ENCODE data around the gene RBMS2. TPM values are rescaled to one million over a fixed set of nuclear protein-coding genes. Genes with fewer than 3 reads are reported as not detected.

Gene RBMS2
- total RNA-seq, 1 experiment from 2014 or later, result 40.8 TPM

DNA sequence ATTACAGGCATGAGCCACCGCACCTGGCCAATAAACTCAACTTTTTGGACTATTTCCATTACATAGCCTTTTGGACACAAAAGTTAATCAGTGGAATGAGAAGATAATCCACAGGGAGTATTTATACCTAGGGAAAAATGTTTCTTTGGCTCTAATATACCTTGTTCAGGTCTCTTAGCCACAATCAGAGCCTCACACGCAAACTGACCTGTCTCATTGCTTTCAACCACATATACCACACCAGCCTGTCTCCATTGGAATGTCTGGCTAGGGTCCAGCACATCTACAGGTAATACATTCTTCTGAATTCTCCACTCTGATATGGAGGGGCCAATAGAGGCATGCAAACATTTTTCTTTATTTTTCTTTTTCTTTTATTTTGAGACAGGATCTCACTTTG, 3.8 kb upstream of the RBMS2 start:
- H3K27ac ChIP-seq (ENCODE audit: low read depth, low read length), result peak overlapping the region; percentile 59
- H4K20me1 ChIP-seq (ENCODE audit: insufficient read depth), result no peaks in the 10 kb centered on the region
- H3K4me1 ChIP-seq (ENCODE audit: control insufficient read depth in 1 of 2, insufficient read depth in 2 of 2, low read length in 2 of 2), result peaks cover 30 to 56% of the 10 kb centered on the region in 2 experiments
- H3K79me2 ChIP-seq (ENCODE audit: insufficient read depth, low read length), result peaks cover 9% of the 10 kb centered on the region
- ChIA-PET POLR2A (interaction anchor here (0.6 to 1.2 kb wide), 2 partner anchors 119 to 201 kb away, joined by 3 to 5 read pairs; no protein-coding TSS in a partner anchor), CTCF (interaction anchor here (3.6 kb wide), 1 partner anchor 119 kb away, joined by 15 read pairs; no protein-coding TSS in a partner anchor), RAD21 (ENCODE audit: low non-redundant PET in 1 of 2, low total read pairs in 2 of 2, uncharacterized antibody in 2 of 2, unreplicated experiment in 2 of 2) (no interaction called here)
- H2AFZ ChIP-seq (ENCODE audit: low read depth, low read length, poor library complexity, severe bottlenecking), result peak overlapping the region; percentile 47
- H3K9ac ChIP-seq (ENCODE audit: low read length), result peak overlapping the region; percentile 48; the same call in 1 of the 2 replicates
- H3K9me2 ChIP-seq (ENCODE audit: insufficient read depth), result no peaks in the 10 kb centered on the region
- DNase-seq (ENCODE audit: low read depth, low spot score) (peak; percentile 42), ATAC-seq (peak; percentile 49)
- intact Hi-C loops (cut with micrococcal nuclease), result no loop called here
- no peaks in the 10 kb centered on the region for H3K27me3 ChIP-seq (ENCODE audit: insufficient read depth, low read length)
- no TSS peak for BruUV-seq (replicated peaks)
- TF ChIP-seq SRF (IDR thresholded peaks at IDR 0.05; ENCODE audit: low read depth) (no peak), ZFX (IDR thresholded peaks at IDR 0.05) (no peak), EGR1 (IDR thresholded peaks at IDR 0.05; ENCODE audit: low read depth) (no peak), POLR2AphosphoS5 (IDR thresholded peaks at IDR 0.05; ENCODE audit: low read depth, low read length) (no peak), EZH2 (IDR thresholded peaks at IDR 0.05) (no peak), CEBPB (IDR thresholded peaks at IDR 0.05; ENCODE audit: low read depth) (no peak), RAD21 (IDR thresholded peaks at IDR 0.05; ENCODE audit: low read depth) (no peak), ZNF274 (IDR thresholded peaks at IDR 0.05; ENCODE audit: low read depth, low read length) (no peak), EZH2phosphoT487 (IDR thresholded peaks at IDR 0.05; ENCODE audit: borderline replicate concordance) (no peak), CBX3 (IDR thresholded peaks at IDR 0.05; ENCODE audit: low read depth) (no peak), POLR2A (IDR thresholded peaks at IDR 0.05; ENCODE audit: borderline replicate concordance, extremely low read depth, insufficient read depth, insufficient read length) (no peak), TCF7L2 (IDR thresholded peaks at IDR 0.05; ENCODE audit: borderline replicate concordance, extremely low read depth, insufficient read depth, insufficient read length) (no peak), SP1 (IDR thresholded peaks at IDR 0.05; ENCODE audit: low read depth) (no peak), SIN3A (IDR thresholded peaks at IDR 0.05; ENCODE audit: low read depth) (no peak)
- TF ChIP-seq, protein P1, sequence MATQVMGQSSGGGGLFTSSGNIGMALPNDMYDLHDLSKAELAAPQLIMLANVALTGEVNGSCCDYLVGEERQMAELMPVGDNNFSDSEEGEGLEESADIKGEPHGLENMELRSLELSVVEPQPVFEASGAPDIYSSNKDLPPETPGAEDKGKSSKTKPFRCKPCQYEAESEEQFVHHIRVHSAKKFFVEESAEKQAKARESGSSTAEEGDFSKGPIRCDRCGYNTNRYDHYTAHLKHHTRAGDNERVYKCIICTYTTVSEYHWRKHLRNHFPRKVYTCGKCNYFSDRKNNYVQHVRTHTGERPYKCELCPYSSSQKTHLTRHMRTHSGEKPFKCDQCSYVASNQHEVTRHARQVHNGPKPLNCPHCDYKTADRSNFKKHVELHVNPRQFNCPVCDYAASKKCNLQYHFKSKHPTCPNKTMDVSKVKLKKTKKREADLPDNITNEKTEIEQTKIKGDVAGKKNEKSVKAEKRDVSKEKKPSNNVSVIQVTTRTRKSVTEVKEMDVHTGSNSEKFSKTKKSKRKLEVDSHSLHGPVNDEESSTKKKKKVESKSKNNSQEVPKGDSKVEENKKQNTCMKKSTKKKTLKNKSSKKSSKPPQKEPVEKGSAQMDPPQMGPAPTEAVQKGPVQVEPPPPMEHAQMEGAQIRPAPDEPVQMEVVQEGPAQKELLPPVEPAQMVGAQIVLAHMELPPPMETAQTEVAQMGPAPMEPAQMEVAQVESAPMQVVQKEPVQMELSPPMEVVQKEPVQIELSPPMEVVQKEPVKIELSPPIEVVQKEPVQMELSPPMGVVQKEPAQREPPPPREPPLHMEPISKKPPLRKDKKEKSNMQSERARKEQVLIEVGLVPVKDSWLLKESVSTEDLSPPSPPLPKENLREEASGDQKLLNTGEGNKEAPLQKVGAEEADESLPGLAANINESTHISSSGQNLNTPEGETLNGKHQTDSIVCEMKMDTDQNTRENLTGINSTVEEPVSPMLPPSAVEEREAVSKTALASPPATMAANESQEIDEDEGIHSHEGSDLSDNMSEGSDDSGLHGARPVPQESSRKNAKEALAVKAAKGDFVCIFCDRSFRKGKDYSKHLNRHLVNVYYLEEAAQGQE (IDR thresholded peaks at IDR 0.05; ENCODE audit: low read depth), result no peak
- TF ChIP-seq, protein P2, sequence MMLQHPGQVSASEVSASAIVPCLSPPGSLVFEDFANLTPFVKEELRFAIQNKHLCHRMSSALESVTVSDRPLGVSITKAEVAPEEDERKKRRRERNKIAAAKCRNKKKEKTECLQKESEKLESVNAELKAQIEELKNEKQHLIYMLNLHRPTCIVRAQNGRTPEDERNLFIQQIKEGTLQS (IDR thresholded peaks at IDR 0.05), result no peak
- TF ChIP-seq, protein P3, sequence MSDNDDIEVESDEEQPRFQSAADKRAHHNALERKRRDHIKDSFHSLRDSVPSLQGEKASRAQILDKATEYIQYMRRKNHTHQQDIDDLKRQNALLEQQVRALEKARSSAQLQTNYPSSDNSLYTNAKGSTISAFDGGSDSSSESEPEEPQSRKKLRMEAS (IDR thresholded peaks at IDR 0.05), result no peak
- TF ChIP-seq, protein P4, sequence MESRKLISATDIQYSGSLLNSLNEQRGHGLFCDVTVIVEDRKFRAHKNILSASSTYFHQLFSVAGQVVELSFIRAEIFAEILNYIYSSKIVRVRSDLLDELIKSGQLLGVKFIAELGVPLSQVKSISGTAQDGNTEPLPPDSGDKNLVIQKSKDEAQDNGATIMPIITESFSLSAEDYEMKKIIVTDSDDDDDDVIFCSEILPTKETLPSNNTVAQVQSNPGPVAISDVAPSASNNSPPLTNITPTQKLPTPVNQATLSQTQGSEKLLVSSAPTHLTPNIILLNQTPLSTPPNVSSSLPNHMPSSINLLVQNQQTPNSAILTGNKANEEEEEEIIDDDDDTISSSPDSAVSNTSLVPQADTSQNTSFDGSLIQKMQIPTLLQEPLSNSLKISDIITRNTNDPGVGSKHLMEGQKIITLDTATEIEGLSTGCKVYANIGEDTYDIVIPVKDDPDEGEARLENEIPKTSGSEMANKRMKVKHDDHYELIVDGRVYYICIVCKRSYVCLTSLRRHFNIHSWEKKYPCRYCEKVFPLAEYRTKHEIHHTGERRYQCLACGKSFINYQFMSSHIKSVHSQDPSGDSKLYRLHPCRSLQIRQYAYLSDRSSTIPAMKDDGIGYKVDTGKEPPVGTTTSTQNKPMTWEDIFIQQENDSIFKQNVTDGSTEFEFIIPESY (IDR thresholded peaks at IDR 0.05; ENCODE audit: extremely low read depth, insufficient replicate concordance, low read length), result no peak
- peak overlapping the region; percentile 72 for H3K4me2 ChIP-seq (ENCODE audit: low read length)
- H3K9me3 ChIP-seq (ENCODE audit: control insufficient read depth in 1 of 2, insufficient read depth in 1 of 2, low read depth in 1 of 2, low read length in 2 of 2), result no peaks in the 10 kb centered on the region
- H3K4me3 ChIP-seq (replicated peaks in 1 of 2; ENCODE audit: low read depth in 1 of 2, low read length in 2 of 2), result peak overlapping the region in 1 of 2 experiments; percentile 34; a peak in 2 of 4 replicates
- H3K36me3 ChIP-seq (ENCODE audit: control insufficient read depth in 1 of 2, insufficient read depth in 2 of 2, low read length in 2 of 2), result no peaks in the 10 kb centered on the region
